Nephron (organoid): Measurements from ENCODE around the gene DHX35.
A peak's percentile ranks its signal among the peaks of the same experiment; 100 is the strongest.

Experiments
- H3K27ac Mint-ChIP-seq, 3 experiments: 2 replicates each; pipeline ENCODE4 v1.8.0; 2020; ENCODE audit warnings: mixed read lengths in 3 of 3, mild to moderate bottlenecking in 2 of 3, moderate library complexity in 1 of 3
- H3K27me3 Mint-ChIP-seq: 2 replicates; pipeline ENCODE4 v1.8.0; 2021; ENCODE audit warnings: low read depth, mild to moderate bottlenecking, moderate library complexity, mixed read lengths
- H3K36me3 Mint-ChIP-seq: 2 replicates; pipeline ENCODE4 v1.8.0; 2020; ENCODE audit warnings: low read depth, mixed read lengths
- H3K4me1 Mint-ChIP-seq: 2 replicates; pipeline ENCODE4 v1.8.0; 2020; ENCODE audit warnings: mixed read lengths
- H3K4me3 Mint-ChIP-seq, 3 experiments: 2 replicates each; pipeline ENCODE4 v1.8.0; 2020; ENCODE audit warnings: mild to moderate bottlenecking in 3 of 3, mixed read lengths in 3 of 3, moderate library complexity in 2 of 3
- H3K9me3 Mint-ChIP-seq: 2 replicates; pipeline ENCODE4 v1.8.0; 2020; ENCODE audit warnings: mixed read lengths
- TF ChIP-seq, protein P1 (sequence below), 3 experiments: fragments of 200-600 bp; sonication (generic); IDR thresholded peaks; one replicate each; pipeline ENCODE4 v1.5.0; 2021; ENCODE audit warnings: antibody characterized with exemption in 3 of 3; ENCODE audit not compliant: unreplicated experiment in 3 of 3

Gene DHX35

DNA sequence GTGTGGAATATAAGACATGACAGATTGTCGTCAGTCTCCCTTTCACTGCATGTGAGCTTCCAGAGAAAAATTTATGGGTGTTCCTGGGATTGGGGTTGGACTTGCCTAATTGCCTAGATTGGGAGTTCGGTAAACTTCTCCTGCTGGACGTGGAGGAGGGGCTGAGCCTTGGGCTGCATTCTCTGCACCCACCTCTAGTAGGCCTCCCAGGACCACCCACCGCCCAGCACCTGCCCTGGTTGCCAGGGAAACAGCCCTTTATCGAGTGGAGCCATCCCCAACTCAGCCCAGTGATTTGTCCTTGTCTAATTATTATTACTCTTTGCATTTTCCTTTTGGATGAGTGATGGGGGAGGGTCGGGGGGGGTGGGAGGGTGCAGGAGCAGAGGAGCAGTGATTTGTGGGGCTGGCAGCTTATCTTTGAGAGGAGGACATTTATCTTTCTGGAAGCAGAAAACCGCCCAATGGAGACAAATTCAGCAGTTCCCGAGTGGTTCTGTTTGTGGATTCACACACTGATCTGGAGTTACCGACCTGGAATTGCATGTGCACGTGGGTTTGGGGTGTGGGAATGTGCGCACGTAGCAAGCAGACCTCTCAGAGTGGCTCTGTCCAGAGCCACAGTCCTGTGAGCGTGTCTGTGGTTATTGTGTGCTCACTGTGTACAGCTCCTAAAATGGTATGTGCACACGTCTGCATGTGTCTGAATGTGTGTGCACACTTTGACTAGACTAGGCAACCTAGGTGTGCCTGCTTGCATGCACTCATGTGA lies 104.5 kb downstream of the DHX35 start:
- TF ChIP-seq, protein P1, sequence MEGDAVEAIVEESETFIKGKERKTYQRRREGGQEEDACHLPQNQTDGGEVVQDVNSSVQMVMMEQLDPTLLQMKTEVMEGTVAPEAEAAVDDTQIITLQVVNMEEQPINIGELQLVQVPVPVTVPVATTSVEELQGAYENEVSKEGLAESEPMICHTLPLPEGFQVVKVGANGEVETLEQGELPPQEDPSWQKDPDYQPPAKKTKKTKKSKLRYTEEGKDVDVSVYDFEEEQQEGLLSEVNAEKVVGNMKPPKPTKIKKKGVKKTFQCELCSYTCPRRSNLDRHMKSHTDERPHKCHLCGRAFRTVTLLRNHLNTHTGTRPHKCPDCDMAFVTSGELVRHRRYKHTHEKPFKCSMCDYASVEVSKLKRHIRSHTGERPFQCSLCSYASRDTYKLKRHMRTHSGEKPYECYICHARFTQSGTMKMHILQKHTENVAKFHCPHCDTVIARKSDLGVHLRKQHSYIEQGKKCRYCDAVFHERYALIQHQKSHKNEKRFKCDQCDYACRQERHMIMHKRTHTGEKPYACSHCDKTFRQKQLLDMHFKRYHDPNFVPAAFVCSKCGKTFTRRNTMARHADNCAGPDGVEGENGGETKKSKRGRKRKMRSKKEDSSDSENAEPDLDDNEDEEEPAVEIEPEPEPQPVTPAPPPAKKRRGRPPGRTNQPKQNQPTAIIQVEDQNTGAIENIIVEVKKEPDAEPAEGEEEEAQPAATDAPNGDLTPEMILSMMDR (IDR thresholded peaks at IDR 0.05; ENCODE audit: unreplicated experiment in 3 of 3), result peak in 2 of 3 experiments; percentile 13 to 20
- Mint-ChIP-seq H3K36me3 (no peaks in the 10 kb centered on the region), H3K27me3 (peaks cover 23% of the 10 kb centered on the region), H3K4me1 (no peaks in the 10 kb centered on the region), H3K4me3 (no peak overlapping the region), H3K27ac (no peak overlapping the region), H3K9me3 (peaks cover 6% of the 10 kb centered on the region)

DNA sequence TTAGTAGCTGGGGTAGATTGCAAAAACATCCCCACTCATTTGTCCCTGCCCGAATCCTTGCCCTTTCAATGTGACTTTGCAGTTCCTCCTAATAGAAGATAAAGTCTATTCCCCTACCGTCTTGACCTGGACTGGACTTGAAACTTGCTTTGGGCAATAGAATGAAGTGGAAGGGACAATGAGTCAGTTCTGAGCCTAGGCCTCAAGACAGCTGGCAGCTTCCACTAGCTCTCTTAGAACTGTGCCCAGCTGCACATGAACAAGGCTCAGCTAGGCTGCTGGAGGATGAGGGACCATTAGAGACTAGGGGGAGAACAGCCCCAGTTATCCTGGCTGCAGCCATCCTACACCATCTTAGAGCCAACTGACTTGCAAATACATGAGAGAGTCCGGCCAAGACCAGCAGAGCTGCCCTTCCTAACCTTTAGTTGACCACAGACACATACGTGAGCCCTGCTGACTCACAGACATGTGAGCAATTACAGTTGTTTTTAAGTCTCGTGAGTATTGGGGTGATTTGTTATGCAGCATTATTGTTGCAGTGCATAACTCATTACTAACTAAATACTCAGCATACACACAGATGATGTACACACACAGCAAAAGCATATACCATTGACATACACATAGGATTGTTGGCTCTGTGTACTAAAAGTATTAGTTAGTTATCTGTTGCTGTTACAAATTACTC lies 105.5 kb downstream of the DHX35 start:
- Mint-ChIP-seq H3K36me3 (no peaks in the 10 kb centered on the region), H3K4me3 (no peak overlapping the region), H3K27ac (no peak overlapping the region), H3K4me1 (no peaks in the 10 kb centered on the region), H3K27me3 (peaks cover 27% of the 10 kb centered on the region), H3K9me3 (peaks cover 6% of the 10 kb centered on the region)
- TF ChIP-seq, protein P1 (IDR thresholded peaks at IDR 0.05; ENCODE audit: unreplicated experiment in 3 of 3), result no peak

DNA sequence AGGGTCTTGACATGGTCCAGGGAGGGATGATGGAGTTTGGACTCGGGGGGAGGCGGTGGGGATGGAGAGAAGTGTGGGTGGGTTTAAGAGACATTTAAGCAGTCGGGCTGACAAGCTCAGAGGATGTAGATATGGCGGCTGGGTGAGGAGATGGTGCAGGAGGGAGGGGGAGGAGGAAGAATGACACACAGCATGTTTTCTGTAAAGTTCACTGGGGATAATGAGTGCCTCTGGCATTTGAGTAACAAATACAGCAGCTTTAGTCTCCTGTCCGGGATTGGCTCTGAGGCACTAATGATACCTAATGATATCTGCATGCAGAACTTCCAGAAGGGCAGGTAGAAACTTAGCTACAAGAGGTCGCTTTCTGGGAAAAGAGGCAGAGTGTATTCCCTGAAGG lies 107.8 kb downstream of the DHX35 start:
- peaks cover 6% of the 10 kb centered on the region for H3K9me3 Mint-ChIP-seq
- H3K4me1 Mint-ChIP-seq, result no peaks in the 10 kb centered on the region
- H3K27me3 Mint-ChIP-seq, result peaks cover 39% of the 10 kb centered on the region
- H3K4me3 Mint-ChIP-seq, result no peak overlapping the region
- no peak overlapping the region for H3K27ac Mint-ChIP-seq
- no peaks in the 10 kb centered on the region for H3K36me3 Mint-ChIP-seq
- TF ChIP-seq, protein P1 (IDR thresholded peaks at IDR 0.05; ENCODE audit: unreplicated experiment in 3 of 3), result no peak

DNA sequence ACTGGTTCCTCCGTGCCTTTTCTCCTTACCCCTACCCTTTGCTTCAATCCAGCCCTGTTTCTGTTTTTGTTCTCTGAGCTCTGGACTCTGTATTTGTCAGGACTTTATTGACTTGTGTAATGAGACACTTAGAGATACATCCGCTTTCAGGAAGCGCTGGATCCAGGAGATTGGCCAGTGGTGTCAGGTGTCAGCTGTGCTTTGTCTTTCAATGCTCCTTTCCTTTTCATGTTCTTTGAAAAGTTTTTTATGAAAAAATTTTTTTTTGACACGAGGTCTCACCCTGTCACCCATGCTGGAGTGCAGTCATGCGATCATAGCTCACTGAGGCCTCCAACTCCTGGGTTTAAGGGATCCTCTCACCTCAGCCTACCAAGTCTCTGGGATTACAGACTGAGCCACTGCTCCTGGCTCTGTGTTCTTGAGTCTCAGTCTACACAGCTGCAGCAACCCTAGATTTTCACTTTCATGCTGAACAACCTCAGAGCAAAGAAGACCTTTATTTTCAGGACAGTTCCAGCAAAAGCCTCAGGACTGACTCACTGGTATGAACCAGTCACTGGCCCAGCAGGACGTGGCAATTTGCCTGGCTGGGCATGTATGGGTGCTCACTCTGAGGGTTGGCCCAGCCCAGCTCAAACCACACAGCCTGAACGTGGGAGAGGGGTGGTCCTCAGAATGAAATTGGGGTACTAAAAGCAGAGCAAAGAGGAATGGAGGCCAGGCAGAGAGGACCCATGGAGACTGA lies 108.5 kb downstream of the DHX35 start:
- Mint-ChIP-seq H3K4me1 (no peaks in the 10 kb centered on the region), H3K9me3 (peaks cover 6% of the 10 kb centered on the region), H3K36me3 (no peaks in the 10 kb centered on the region), H3K4me3 (no peak overlapping the region), H3K27me3 (peaks cover 35% of the 10 kb centered on the region), H3K27ac (no peak overlapping the region)
- TF ChIP-seq, protein P1 (IDR thresholded peaks at IDR 0.05; ENCODE audit: unreplicated experiment in 3 of 3), result no peak

DNA sequence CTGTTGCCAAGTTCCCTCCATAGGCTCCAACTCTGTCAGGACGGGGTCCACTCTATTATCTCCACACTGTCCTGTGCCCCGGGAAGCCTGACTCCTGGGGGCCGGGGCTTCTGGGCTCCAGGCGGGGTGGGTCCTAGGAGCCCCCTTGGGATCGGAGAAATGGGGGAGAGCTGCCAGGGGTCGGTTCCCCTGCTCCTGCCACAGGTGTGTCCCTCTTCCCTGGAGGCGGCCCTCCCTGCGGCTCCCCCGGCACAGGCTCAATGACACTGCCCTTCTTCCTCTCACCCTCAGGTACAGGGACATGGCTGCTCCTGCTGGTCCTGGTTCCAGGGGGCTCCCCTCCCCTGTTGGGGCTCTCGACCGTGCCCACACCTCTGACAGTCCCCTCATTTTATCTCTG lies 110.0 kb downstream of the DHX35 start:
- H3K36me3 Mint-ChIP-seq, result no peaks in the 10 kb centered on the region
- H3K9me3 Mint-ChIP-seq, result peaks cover 6% of the 10 kb centered on the region
- H3K27ac Mint-ChIP-seq, result no peak overlapping the region
- H3K4me3 Mint-ChIP-seq, result no peak overlapping the region
- TF ChIP-seq, protein P1 (IDR thresholded peaks at IDR 0.05; ENCODE audit: unreplicated experiment in 3 of 3), result no peak
- no peaks in the 10 kb centered on the region for H3K4me1 Mint-ChIP-seq
- peaks cover 35% of the 10 kb centered on the region for H3K27me3 Mint-ChIP-seq
